Endodermal cell (in vitro differentiated cells): ENCODE data around the gene LRIG3. TPM values are rescaled to one million over a fixed set of nuclear protein-coding genes. Genes with fewer than 3 reads are reported as not detected.

Experiments
- DNase-seq: peaks from one replicate; pipeline ENCODE4 v3.0.0-alpha.2; 2017
- H3K27ac ChIP-seq: 2 replicates; pipeline ENCODE4 v1.5.1; 2013; ENCODE audit warnings: mild to moderate bottlenecking, low read depth, low read length, moderate library complexity
- H3K27me3 ChIP-seq: 2 replicates; pipeline ENCODE4 v1.6.1; 2013; ENCODE audit warnings: mild to moderate bottlenecking, low read length, moderate library complexity; ENCODE audit not compliant: insufficient read depth, control insufficient read depth, poor library complexity, severe bottlenecking
- H3K36me3 ChIP-seq: 2 replicates; pipeline ENCODE4 v1.7.0; 2013; ENCODE audit warnings: mild to moderate bottlenecking, low read length, moderate library complexity; ENCODE audit not compliant: control insufficient read depth, insufficient read depth
- H3K4me1 ChIP-seq: one replicate; pipeline ENCODE4 v1.7.0; 2013; ENCODE audit warnings: low read length; ENCODE audit not compliant: control insufficient read depth, insufficient read depth
- H3K4me3 ChIP-seq: 2 replicates; pipeline ENCODE4 v1.5.1; 2013; ENCODE audit warnings: mild to moderate bottlenecking, low read length, moderate library complexity
- H3K9ac ChIP-seq: 2 replicates; pipeline ENCODE4 v1.6.1; 2013; ENCODE audit warnings: mild to moderate bottlenecking, low read length, moderate library complexity; ENCODE audit not compliant: poor library complexity, severe bottlenecking; ENCODE audit errors: extremely low read depth
- H3K9me3 ChIP-seq: 2 replicates; pipeline ENCODE4 v1.6.1; 2013; ENCODE audit warnings: mild to moderate bottlenecking, low read length, moderate library complexity; ENCODE audit not compliant: control insufficient read depth
- H3K27ac Mint-ChIP-seq: 2 replicates; pipeline ENCODE4 v1.8.0; 2020; ENCODE audit warnings: mixed read lengths
- H3K27me3 Mint-ChIP-seq: 2 replicates; pipeline ENCODE4 v1.8.0; 2021; ENCODE audit warnings: mild to moderate bottlenecking, mixed read lengths; ENCODE audit not compliant: insufficient read depth
- H3K36me3 Mint-ChIP-seq: 2 replicates; pipeline ENCODE4 v1.8.0; 2020; ENCODE audit warnings: low read depth, mixed read lengths
- H3K4me1 Mint-ChIP-seq: 2 replicates; pipeline ENCODE4 v1.8.0; 2020; ENCODE audit warnings: mixed read lengths
- H3K4me3 Mint-ChIP-seq: 2 replicates; pipeline ENCODE4 v1.8.0; 2020; ENCODE audit warnings: mild to moderate bottlenecking, moderate library complexity, mixed read lengths
- H3K9me3 Mint-ChIP-seq: 2 replicates; pipeline ENCODE4 v1.8.0; 2020; ENCODE audit warnings: mild to moderate bottlenecking, mixed read lengths
- CTCF ChIP-seq: fragments of 200-600 bp; sonication (generic); conservative IDR thresholded peaks from 2 replicates; pipeline ENCODE4 v1.5.0; 2021; ENCODE audit warnings: antibody characterized with exemption, mild to moderate bottlenecking
- WGBS, 2 experiments: methylation state at CpG; one replicate each; pipeline versions ENCODE4 v1.1.5 to v1.1.7; 2013; ENCODE audit warnings: missing lambda C conversion rate in 2 of 2, mixed read lengths in 1 of 2; ENCODE audit not compliant: insufficient coverage in 1 of 2, insufficient read length in 1 of 2; 5-methylcytosine and 5-hydroxymethylcytosine counted together
- long read RNA-seq, 4 experiments: library from polyadenylated mRNA in 2 of 4; library from RNA in 1 of 4; library from capped mRNA in 1 of 4; stranded (forward) in 3 of 4; unstranded in 1 of 4; transcript quantifications; one replicate each; pipeline ENCODE4 v2.0.0, GENCODE V29; 2020 to 2021; ENCODE audit warnings: inconsistent platforms in 1 of 4
- polyA plus RNA-seq, 2 experiments: library from polyadenylated mRNA; stranded (reverse); fragments of 50-300 nt; gene quantifications; one replicate each; pipeline ENCODE4 v1.2.3, GENCODE V29; 2013
- total RNA-seq, 2 donors: library from RNA; stranded (reverse); fragmentation: NEBNext Ultra II Directional in 1 of 2; extraction: Animal tissue kit (Norgen Biotek cat#: 25700) in 1 of 2; gene quantifications; 2 replicates in 1 of 2; 3 replicates in 1 of 2; pipeline ENCODE4 v1.2.1, GENCODE V29; 2021

Gene LRIG3
- total RNA-seq, result 100 to 1,000 TPM; 196 to 367 TPM
- 79.3 TPM for polyA plus RNA-seq (2013, experiment 1 of 2)
- 93.8 TPM for polyA plus RNA-seq (2013, experiment 2 of 2)
- long read RNA-seq, experiment 1, full-length matches to known transcripts, result 14 of 68 reads
- long read RNA-seq, experiment 1, partial matches to known transcripts, result 24 of 68 reads
- long read RNA-seq, experiment 1, other reads (novel, unspliced or antisense), result 30 of 68 reads
- long read RNA-seq, experiment 2, full-length matches to known transcripts, result 449 of 561 reads
- long read RNA-seq, experiment 2, partial matches to known transcripts, result 57 of 561 reads
- long read RNA-seq, experiment 2, other reads (novel, unspliced or antisense), result 55 of 561 reads
- long read RNA-seq, experiment 3, full-length matches to known transcripts, result 1,094 of 1,306 reads
- long read RNA-seq, experiment 3, partial matches to known transcripts, result 103 of 1,306 reads
- long read RNA-seq, experiment 3, other reads (novel, unspliced or antisense), result 109 of 1,306 reads
- long read RNA-seq, experiment 4, full-length matches to known transcripts, result 1 of 16 reads
- long read RNA-seq, experiment 4, partial matches to known transcripts, result 13 of 16 reads
- long read RNA-seq, experiment 4, other reads (novel, unspliced or antisense), result 2 of 16 reads

GRCh38 chr12:58920102-58920960 lies at the start of gene LRIG3:
Gene LRIG3, minus strand, starts transcription at chr12:58920504. Its CDS starts 269 bp downstream, at chr12:58920235.
- no peaks in the 10 kb centered on the region for H3K4me1 ChIP-seq
- peak; percentile 68 for TF ChIP-seq CTCF
- 0 to 1% methylated on average over 32 to 80 of the region's 80 CpGs for WGBS, 2 experiments
- peak; percentile 96 for DNase-seq
- Mint-ChIP-seq H3K36me3 (peaks cover 31% of the 10 kb centered on the region), H3K9me3 (no peaks in the 10 kb centered on the region), H3K4me1 (peaks cover 43% of the 10 kb centered on the region), H3K27ac (peak within 1 kb of the TSS; percentile 98), H3K27me3 (no peaks in the 10 kb centered on the region), H3K4me3 (peak within 1 kb of the TSS; percentile 97)
- H3K36me3 ChIP-seq, result peaks cover 42% of the 10 kb centered on the region
- peak within 1 kb of the TSS; percentile 99 for H3K9ac ChIP-seq
- no peaks in the 10 kb centered on the region for H3K27me3 ChIP-seq
- no peaks in the 10 kb centered on the region for H3K9me3 ChIP-seq
- peak within 1 kb of the TSS; percentile 85 for H3K27ac ChIP-seq
- peak within 1 kb of the TSS; percentile 95 for H3K4me3 ChIP-seq

GRCh38 chr12:58969237-58969636 lies 48.9 kb upstream of the LRIG3 start:
- Mint-ChIP-seq H3K4me1 (no peaks in the 10 kb centered on the region), H3K27me3 (no peaks in the 10 kb centered on the region), H3K9me3 (no peaks in the 10 kb centered on the region), H3K27ac (no peak overlapping the region), H3K4me3 (no peak overlapping the region), H3K36me3 (no peaks in the 10 kb centered on the region)
- Histone ChIP-seq H3K9ac (no peak overlapping the region), H3K9me3 (no peaks in the 10 kb centered on the region), H3K36me3 (no peaks in the 10 kb centered on the region), H3K27ac (no peak overlapping the region), H3K27me3 (no peaks in the 10 kb centered on the region), H3K4me3 (no peak overlapping the region), H3K4me1 (no peaks in the 10 kb centered on the region)
- no peak for TF ChIP-seq CTCF
- 84 to 88% methylated on average over 1 to 2 of the region's 2 CpGs for WGBS, 2 experiments
- no peak for DNase-seq

- no peaks in the 10 kb centered on the region for H3K9me3 ChIP-seq
- no peaks in the 10 kb centered on the region for H3K9me3 Mint-ChIP-seq
- H3K27ac Mint-ChIP-seq, result no peak overlapping the region
- H3K36me3 ChIP-seq, result no peaks in the 10 kb centered on the region
- H3K36me3 Mint-ChIP-seq, result no peaks in the 10 kb centered on the region
- no peak overlapping the region for H3K9ac ChIP-seq
- H3K27me3 ChIP-seq, result no peaks in the 10 kb centered on the region
- DNase-seq, result no peak
- H3K4me1 Mint-ChIP-seq, result no peaks in the 10 kb centered on the region
- no peaks in the 10 kb centered on the region for H3K27me3 Mint-ChIP-seq
- H3K4me3 ChIP-seq, result no peak overlapping the region
- 96% methylated on average over 4 of the region's 4 CpGs; no CpG with 5 or more reads in 1 of the 2 experiments for WGBS, 2 experiments
- no peaks in the 10 kb centered on the region for H3K4me1 ChIP-seq
- H3K4me3 Mint-ChIP-seq, result no peak overlapping the region
- TF ChIP-seq CTCF, result no peak
- H3K27ac ChIP-seq, result no peak overlapping the region
Measured at GRCh38 chr12:58967561-58967960, 47.3 kb upstream of the LRIG3 start.
